NB4 (cell line): Measurements from ENCODE around the gene LRRC10B.

ENCODE experiments used
- CTCF ChIP-seq: IDR thresholded peaks from one replicate; pipeline ENCODE4 v1.5.1; 2012; ENCODE audit warnings: low read depth, low read length
- MAX ChIP-seq: IDR thresholded peaks from 2 replicates; pipeline ENCODE4 v1.6.1; 2011; ENCODE audit warnings: low read depth, low read length
- MYC ChIP-seq: IDR thresholded peaks from 2 replicates; pipeline ENCODE4 v1.6.1; 2011; ENCODE audit warnings: low read depth, low read length
- POLR2A ChIP-seq: IDR thresholded peaks from 2 replicates; pipeline ENCODE4 v1.6.1; 2011; ENCODE audit warnings: mild to moderate bottlenecking; ENCODE audit not compliant: insufficient read length; ENCODE audit errors: extremely low read depth

GRCh38 chr11:61513143-61513765, 4.7 kb downstream of the LRRC10B start:
- TF ChIP-seq CTCF (no peak), POLR2A (no peak), MAX (no peak), MYC (no peak)
